OCI-M2 (cell line): ENCODE results near the gene ZKSCAN8.

Experiments
- DNase-seq: peaks from one replicate; lab custom pipeline; 2025; ENCODE audit not compliant: unreplicated experiment; lab: John Stamatoyannopoulos, UW

Gene ZKSCAN8

GRCh38 chr6:28139860-28140543 lies 1.7 kb upstream of the ZKSCAN8 start:
- no peak for DNase-seq

GRCh38 chr6:28140616-28141015 lies 1.1 kb upstream of the ZKSCAN8 start:
- DNase-seq = no peak

GRCh38 chr6:28142446-28142845 lies 763 bp downstream of the ZKSCAN8 start:
- no peak for DNase-seq

GRCh38 chr6:28145231-28145630 lies 3.5 kb downstream of the ZKSCAN8 start:
- DNase-seq = no peak

- DNase-seq = no peak
Measured at GRCh38 chr6:28152531-28152930, 10.8 kb downstream of the ZKSCAN8 start.

GRCh38 chr6:28153546-28153945 lies 11.9 kb downstream of the ZKSCAN8 start:
- DNase-seq = no peak

- DNase-seq = no peak
Measured at GRCh38 chr6:28154357-28154756, 12.7 kb downstream of the ZKSCAN8 start.

GRCh38 chr6:28158318-28158717 lies 16.6 kb downstream of the ZKSCAN8 start:
- DNase-seq = no peak

GRCh38 chr6:28159029-28159607 lies 17.4 kb downstream of the ZKSCAN8 start:
- DNase-seq = no peak

GRCh38 chr6:28160233-28160632 lies 18.6 kb downstream of the ZKSCAN8 start:
- DNase-seq = no peak

- peak; percentile 77 for DNase-seq
Measured at GRCh38 chr6:28161410-28162079, 19.9 kb downstream of the ZKSCAN8 start.

GRCh38 chr6:28165563-28165962 lies 23.9 kb downstream of the ZKSCAN8 start:
- no peak for DNase-seq

GRCh38 chr6:28167068-28167467 lies 25.4 kb downstream of the ZKSCAN8 start:
- DNase-seq = no peak

GRCh38 chr6:28167926-28168325 lies 26.2 kb downstream of the ZKSCAN8 start:
- DNase-seq = no peak

- no peak for DNase-seq
Measured at GRCh38 chr6:28171271-28171670, 29.6 kb downstream of the ZKSCAN8 start.

- no peak for DNase-seq
Measured at GRCh38 chr6:28172006-28172405, 30.3 kb downstream of the ZKSCAN8 start.

GRCh38 chr6:28176373-28176772 lies 34.7 kb downstream of the ZKSCAN8 start:
- no peak for DNase-seq

GRCh38 chr6:28182255-28182654 lies 40.6 kb downstream of the ZKSCAN8 start:
- no peak for DNase-seq

- no peak for DNase-seq
Measured at GRCh38 chr6:28188111-28188979, 46.7 kb downstream of the ZKSCAN8 start.

- no peak for DNase-seq
Measured at GRCh38 chr6:28200020-28200419, 58.3 kb downstream of the ZKSCAN8 start.

GRCh38 chr6:28203201-28203600 lies 61.5 kb downstream of the ZKSCAN8 start:
- DNase-seq = no peak
